Activated CD4-positive, alpha-beta T cell treated with anti-CD3 and anti-CD28 coated beads for 1 hour (primary cell): ENCODE results near the gene PRSS36.
"Not testable (repeated sequence)": the region's sequence is repeated elsewhere in the genome, so short reads cannot be mapped to it uniquely, and the experiment has no call there.

ENCODE experiments used
- DNase-seq: peaks from one replicate; pipeline ENCODE4 v3.0.0-alpha.2; 2020

PRSS36 gene

DNA sequence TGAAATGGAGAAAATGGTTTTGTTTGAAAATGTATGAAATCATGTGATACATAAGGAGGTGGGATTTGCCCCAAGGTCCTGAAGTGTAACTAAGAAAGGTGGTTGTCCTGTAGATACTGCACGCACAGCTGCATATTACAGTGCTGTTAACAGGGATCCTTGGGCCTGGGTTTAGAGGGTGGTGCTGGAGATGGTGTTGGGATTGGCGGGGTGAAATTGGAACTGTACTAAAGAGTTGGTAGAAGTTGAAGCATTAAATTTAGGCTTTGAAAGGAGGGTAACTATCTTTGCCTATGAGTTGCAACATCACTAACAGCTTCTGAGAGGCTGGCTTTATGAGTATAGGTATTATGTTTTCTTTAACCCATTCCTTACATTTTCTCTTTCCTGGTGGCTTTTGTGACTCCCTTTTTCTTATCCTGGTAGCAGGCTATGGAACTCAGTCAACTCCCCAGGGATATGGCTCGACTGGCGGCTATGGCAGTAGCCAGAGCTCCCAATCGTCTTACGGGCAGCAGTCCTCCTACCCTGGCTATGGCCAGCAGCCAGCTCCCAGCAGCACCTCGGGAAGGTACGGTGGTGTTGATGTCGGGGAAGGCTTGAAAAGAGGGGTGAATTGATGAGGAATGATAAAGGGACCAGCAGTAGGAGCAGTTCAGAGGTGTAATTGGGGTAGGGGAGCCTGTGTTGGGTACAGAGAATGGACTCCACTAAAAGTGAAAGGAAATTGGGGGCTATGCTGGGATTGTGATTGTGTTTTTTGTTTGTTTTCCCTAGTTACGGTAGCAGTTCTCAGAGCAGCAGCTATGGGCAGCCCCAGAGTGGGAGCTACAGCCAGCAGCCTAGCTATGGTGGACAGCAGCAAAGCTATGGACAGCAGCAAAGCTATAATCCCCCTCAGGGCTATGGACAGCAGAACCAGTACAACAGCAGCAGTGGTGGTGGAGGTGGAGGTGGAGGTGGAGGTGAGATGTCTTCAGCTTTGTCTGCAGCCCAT lies 33.9 kb upstream of the PRSS36 start:
- DNase-seq = no peak

DNA sequence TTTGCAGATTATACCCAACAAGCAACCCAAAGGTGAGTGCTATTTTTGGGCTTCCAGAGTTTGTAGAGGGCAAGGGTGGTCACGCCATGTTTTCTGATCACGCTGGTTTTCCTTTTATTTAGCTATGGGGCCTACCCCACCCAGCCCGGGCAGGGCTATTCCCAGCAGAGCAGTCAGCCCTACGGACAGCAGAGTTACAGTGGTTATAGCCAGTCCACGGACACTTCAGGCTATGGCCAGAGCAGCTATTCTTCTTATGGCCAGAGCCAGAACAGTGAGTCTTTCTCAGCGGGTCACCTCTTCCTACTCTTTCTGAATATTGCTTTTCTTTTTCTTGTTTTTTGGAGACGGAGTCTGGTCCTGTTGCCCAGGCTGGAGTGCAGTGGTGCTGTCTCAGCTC lies 32.5 kb upstream of the PRSS36 start:
- DNase-seq = no peak

DNA sequence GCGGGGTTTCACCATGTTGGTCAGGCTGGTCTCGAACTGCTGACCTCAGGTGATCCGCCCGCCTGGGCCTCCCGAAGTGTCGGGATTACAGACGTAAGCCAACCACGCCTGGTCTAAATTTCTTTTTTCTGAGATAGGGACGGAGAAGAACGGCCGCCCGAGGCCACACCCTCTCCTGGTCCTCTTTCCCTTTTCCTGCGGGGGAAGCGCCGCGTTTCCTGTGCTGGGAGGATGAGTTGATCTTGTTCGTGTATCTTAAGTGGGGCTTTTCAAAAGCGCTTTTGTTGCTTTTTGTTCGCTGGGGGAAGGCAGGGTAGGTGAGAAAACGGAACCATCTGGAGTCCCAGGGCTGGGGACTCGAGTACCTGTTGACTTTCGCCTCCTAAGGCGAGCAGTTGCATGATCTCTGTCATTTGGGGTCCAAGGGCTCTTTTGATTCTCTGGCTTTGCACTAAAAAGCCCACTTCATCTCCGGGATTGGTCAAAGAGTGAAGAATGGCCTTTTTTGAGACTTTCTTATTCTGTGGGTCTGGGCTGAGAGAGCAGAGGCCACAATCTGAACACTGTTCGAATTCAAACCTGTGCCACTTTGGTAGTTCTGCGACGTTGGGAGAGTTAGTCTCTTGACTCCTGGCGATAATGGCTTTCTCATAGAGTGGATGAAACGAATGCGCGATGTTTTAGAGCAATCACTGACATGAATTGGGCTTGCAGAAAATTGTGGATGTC lies 31.4 kb upstream of the PRSS36 start:
- DNase-seq = no peak

DNA sequence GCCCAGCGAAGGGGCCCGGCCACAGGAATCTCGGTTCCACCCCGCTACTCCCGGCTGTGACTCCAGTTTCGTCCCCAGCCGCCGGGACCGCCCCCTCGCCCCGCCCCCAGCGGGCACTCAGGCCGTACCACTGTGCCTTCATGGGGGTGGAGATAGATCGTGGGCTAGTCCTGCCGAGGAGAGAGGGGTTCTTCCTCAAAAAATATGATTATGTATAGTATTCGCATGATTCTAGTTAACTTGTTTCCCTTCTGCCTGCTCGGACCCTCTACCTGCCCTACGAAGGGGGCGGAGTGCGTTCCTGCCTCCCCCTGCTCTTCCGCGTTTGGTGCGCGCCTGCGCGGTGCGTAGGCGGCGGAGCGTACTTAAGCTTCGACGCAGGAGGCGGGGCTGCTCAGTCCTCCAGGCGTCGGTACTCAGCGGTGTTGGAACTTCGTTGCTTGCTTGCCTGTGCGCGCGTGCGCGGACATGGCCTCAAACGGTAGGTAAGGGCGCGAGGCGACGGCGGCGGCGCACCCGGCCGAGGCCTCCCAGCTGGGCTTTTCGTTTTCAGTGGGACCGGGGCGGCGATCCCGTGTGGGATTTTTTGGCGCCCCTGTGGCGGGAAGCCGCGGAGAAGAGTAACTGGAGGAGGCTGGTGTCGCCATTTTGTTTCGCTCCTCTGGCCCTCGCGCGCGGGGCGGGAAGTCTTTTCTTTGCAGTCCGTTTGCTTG lies 30.0 kb upstream of the PRSS36 start, which contains the start of gene FUS:
Gene FUS (plus strand): TSS at position 393 of the 713 bp plus-strand sequence. CDS start 76 bp downstream, at position 469.
- DNase-seq = peak; percentile 90

DNA sequence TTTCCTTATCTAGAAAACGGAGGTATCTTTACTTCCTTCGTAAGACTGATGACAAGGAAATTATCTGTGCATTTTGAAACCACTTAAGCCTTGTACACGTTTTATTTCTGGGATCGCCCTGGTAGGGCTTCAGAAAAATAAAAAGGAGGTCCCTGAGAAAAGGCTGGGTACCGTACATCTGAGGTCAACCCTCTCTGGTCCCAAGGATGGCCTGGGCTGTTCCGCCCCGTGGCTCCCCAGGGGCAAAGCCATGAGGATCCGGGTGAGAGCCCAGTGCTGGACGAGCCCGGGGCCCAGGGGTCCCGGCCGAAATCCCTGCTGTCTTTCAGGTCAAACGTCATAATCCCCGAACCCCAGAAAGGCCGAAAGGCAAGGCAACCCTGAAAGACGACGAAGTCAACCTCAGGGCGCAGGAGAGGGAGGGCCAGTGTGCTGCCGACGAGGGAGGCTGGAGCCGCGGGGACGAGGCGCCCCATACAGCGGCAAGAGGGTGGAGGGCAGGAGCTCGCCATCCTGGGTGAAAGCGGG lies 29.4 kb upstream of the PRSS36 start:
- no peak for DNase-seq

DNA sequence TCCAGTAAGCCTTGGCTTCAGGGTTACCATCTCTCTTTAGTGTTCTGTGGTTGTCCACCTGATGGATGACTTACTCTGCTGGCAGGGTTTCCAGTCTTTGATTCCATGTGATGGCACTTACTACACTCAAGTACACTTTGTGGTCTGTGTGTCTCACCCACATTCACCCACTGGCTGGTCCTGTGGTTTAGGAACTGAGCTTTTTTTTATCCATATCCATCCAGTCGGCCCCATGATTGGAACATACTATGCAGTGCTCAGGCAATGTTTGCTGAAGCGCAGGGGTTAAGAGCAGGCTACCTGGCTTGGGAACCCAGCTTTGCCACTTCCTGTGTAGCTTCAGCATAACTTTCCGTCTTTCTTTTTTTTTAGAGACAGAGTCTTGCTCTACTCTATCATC lies 27.3 kb upstream of the PRSS36 start:
- peak; percentile 34 for DNase-seq

DNA sequence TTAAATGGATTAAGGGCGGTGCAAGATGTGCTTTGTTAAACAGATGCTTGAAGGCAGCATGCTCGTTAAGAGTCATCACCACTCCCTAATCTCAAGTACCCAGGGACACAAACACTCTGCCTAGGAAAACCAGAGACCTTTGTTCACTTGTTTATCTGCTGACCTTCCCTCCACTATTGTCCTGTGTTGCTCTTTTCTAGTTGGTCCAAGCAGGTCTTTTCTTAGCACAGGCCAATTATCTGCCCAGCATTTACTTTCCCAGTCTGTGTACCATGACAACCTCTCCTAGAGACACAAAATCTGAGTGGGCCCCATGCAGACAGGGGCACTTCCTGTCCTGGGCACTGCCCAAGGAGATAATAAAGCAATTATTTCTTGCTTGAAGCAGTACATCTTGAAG lies 20.2 kb upstream of the PRSS36 start:
- not testable (repeated sequence) for DNase-seq

DNA sequence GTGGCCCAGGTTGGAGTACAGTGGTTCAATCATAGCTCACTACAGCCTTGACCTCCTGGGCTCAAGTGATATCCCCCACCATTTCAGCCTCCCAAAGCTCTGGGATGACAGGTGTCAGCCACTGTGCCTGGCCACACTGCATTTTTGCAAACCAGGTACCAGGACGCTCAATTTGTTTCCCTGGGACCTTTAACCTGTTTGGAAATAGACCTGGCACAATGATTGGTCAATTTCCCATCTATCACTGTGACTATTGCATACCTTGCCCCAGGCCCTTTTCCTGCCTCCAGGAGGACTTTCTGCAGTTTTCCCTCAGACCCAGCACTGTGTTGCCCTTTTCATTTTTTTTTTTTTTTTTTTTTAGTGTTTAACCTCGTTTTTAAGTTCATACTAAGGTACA lies 19.0 kb upstream of the PRSS36 start:
- DNase-seq = no peak

DNA sequence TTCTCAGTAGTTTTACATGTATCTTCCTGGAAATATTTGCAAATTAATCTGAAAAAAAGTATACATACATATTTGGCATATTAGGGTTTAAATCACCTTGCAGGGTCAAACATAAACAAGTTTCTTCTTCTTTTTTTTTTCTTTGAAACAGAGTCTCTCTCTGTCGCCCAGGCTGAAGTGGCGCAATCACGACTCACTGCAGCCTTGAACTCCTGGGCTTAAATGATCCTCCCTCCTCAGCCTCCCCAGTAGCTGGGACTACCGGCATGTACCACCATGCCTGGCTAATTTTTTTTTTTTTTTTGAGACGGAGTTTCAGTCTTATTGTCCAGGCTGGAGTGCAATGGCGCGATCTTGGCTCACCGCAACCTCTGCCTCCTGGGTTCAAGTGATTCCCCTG lies 17.4 kb upstream of the PRSS36 start:
- DNase-seq = no peak

DNA sequence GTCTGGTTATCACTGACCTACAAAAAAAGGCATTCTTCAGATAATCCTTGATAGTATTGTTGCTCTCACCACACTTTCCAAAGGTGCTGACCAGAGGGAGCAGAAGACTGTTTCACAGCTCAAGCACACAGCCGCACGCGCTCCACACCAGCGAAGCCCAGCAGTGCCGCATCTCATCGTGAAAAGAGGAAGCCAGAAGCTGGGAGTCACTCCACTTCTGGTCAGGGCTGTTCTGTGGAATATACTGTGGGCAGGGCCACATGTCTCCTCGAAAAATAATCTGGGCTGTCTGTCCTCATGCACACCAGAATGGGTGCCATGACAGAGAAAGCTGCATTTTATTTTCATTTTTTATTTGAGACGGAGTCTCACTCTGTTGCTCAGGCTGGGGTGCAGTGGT lies 7.3 kb upstream of the PRSS36 start:
- no peak for DNase-seq

DNA sequence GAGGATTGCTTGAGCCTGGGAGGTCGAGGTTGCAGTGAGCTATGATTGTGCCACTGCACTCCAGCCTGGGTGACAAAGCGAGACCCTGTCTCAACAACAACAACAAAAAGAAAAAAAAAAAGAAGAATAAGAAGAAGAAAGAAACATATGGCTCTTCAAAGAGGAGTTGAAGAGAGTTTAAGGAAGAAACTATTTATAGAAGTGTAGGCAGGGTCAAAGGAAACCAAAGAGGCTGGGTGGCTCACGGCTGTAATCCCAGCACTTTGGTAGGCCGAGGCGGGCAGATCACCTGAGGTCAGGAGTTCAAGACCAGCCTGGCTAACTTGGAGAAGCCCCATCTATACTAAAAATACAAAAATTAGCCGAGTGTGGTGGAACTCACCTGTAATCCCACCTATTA lies 1.1 kb upstream of the PRSS36 start:
- not testable (repeated sequence) for DNase-seq

DNA sequence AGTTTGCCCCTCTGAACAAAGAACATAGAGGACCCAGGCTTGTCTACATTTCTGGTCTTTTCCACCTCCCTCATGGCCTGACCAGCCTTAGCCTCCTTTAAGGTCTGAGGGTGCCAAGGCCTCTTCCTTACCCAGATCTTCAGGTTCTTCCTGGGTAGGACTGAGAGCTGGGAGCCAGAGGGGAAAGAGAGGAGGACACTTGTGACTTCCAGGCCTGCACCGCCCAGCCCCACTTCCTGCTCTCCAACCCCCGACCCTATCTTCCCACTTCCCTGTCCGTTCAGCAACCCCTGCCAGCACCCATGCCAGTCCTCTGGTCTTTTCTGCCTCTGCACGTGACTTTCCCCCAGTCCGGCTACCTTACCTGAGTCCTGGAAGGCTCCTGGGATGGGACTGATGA lies 534 bp downstream of the PRSS36 start:
- no peak for DNase-seq

DNA sequence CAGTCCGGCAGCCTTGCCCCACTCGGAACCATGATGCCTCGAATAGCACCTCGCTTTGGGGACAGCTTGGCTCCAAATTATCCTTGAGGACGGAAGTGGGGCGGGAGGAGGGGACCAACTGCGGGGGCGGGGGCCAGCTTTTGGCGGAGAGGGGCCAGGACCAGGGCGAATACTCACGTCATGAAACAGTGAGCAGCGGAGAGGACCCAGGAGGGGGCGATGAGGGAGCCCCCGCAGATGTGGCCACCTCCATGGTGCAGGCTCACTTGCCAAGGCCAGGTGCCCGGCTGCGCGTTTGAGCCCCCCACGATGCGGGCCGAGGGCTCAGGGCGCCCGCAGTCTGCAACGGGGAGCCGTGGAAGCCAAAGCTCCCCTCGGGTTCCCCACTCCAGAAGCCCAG lies 970 bp downstream of the PRSS36 start:
- no peak for DNase-seq

DNA sequence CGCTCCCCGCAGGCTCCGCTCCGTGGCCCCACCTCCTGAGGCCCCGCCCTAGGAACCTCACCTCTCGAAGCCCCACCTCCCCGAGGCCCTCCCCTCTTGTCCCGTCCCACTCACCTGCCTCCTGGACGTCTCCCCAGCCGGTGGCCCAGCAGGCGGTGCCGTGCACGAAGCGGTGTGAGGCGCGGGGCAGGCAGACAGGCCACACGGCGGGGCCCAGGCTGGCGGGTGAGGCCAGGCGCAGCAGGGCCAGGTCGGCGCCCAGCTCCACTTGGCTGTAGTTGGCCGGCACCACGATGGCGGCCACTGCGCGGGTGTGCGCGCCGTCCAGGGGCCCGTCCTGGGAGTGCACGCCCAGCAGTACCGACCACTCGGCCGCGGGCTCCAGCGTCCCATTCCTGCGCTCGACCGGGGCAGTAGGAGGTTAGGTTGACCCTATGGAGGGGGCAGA lies 1.6 kb downstream of the PRSS36 start:
- no peak for DNase-seq

DNA sequence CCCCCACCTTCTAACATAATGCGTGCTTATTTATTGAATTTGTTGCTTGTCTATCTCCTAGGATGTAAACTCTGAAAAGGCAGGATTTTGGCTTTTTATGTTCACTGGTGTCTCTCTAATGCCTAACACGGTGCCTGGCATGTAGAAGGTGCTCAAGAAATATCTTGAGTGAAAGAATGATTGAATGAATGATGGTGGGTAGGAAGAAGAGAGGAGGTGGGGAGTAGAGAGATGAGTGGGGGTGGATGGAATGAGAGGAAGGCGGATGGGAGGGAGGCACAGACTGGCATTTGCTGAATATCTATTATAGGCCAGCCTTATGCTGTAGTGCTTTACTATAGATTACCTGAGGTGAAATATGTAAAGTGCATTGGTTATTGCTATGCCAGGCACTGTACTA lies 2.3 kb downstream of the PRSS36 start:
- no peak for DNase-seq

DNA sequence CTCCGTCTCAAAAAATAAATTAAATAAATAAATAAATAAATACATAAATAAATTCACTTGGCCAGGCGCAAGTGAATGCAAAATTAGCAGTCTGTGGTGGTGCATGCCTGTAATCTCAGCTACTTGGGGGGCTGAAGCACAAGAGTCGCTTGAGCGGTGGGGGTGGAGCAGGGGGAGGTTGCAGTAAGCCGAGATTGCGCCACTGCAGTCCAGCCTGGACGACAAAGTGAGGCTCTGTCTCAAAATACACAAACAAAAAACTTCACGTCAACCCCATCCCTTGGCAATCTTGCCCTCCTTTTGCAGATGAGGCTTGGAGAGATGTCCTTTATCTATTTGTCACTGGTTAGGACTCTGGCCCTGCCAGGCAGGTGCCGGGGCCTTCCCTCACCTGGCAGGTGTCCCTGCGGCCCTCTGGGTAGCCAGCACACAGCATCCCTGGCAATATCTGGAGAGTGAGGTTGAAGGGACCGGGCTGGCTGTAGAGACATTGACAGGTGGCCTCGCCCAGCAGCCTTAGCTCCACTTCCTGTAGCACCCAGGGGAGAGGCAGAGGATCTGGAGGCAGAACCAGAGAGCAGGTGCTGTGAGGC lies 4.4 kb downstream of the PRSS36 start:
- no peak for DNase-seq

DNA sequence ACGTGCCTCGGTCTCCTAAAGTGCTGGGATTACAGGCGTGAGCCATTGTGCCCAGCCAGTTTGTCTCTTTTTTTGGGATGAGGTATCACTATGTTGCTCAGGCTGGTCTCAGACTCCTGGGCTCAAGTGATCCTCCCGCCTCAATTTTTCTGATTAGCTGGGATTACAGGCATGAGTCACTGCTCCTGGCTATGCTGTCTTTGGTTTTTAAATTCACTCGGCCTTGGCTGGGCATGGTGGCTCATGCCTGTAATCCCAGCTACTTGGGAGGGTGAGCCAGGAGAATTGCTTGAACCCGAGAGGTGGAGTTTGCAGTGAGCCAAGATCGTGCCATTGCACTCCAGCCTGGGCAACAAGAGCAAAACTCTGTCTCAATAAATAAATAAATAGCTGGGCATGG lies 5.4 kb downstream of the PRSS36 start:
- DNase-seq = not testable (repeated sequence)

DNA sequence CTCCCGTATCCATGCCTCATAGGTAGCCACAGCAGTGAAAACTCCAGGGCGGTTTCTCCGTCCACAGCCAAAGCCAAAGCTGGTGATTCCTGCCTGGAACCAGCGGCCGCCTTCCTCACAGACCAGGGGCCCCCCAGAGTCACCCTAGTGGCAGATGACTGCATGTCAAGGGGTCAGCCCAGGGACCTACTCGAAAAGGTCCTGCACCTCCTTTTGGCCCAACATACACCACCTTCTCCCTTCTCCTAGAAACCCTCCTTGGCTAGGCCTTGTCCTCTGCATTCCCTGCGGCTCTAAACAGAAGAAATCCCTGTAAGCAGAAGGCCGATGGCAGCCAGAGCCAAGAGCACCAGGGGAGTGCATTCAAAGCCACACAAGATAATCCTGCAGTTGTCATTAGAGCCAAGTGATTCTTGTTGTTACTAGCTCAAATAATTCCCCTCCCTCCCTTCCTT lies 6.1 kb downstream of the PRSS36 start:
- DNase-seq = no peak

DNA sequence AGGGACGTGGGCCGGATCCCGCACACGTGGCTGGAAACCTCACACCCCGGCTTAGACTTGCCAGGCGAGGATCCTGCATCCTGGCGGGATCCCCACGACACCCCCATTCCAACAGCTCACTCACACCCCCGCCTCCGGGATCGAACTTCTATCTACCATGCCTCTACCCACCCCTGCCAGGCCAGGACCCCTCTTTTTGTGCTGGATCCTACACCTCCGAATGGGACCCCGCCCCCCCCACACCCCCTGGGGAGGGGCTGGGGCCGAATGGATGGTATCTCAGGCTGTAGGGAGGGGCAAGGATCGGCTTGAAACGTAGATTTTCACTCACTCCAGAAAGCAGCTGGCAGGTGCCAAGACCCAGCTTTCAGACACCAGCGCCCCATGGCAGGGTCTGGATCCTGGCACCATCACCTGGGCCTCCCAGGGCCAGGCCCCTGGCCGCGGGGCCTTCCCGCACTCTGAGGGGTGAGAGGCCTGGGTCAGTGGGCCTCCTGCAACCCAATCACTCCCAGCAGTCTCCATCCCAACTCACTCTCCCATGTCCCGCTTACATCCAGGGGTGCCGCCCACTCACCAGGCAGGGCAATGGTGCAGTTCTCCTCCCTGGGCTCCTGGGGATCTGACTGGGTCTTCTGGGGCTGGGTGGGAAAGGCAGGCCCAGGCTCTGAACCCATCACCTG lies 6.7 kb downstream of the PRSS36 start:
- DNase-seq = no peak

DNA sequence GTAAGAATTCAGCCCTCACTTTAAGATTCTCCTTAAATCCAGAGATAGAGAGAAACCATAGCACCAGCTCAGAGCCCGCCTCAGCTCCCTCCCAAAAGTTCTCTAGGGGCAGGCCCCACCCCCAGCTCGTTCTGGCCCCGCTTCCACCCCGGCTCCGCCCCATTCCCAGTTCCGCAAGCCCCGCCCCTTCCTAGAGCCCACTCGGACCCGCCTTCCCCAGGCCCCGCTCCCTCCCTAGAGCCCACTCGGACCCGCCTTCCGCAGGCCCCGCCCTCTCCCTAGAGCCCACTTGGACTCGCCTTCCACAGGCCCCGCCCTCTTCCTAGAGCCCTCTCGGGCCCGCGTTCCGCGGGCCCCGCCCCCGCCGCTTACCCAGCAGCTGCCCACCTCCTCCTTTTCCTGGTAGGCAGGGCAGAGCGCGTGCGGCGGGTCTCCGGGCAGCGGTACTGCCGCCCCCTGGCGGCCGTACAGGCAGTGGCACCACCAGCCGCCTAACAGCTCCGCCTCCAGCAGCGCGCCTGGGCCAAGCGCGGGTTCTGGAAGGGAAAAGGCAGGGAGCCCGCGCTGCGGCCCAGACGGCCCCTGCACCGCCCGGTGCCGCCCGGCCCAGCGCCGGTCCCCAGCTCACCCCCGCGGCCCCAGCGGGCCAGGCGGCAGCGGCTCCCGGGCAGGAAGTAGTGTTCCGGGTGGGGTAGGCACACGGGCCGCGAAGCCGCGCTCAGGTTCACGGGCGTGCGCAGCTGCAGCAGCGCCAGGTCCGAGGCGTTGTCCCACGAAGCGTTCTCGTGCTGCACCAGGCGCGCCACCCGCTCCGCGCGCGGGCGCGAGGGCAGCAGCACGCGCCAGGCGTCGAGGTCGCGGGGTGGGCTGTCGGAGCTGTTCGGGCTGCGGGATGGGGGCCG lies 7.5 kb downstream of the PRSS36 start:
- peak; percentile 94 for DNase-seq
